ENCODE data around the gene CAP2.

Gene CAP2, protein sequence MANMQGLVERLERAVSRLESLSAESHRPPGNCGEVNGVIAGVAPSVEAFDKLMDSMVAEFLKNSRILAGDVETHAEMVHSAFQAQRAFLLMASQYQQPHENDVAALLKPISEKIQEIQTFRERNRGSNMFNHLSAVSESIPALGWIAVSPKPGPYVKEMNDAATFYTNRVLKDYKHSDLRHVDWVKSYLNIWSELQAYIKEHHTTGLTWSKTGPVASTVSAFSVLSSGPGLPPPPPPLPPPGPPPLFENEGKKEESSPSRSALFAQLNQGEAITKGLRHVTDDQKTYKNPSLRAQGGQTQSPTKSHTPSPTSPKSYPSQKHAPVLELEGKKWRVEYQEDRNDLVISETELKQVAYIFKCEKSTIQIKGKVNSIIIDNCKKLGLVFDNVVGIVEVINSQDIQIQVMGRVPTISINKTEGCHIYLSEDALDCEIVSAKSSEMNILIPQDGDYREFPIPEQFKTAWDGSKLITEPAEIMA

GRCh38 chr6:17392978-17393891 is at the start of gene CAP2:
CAP2 (plus strand) TSS chr6:17393595; CDS start chr6:17421556, 27,961 bp downstream.
- peak within 1 kb of the TSS; percentile 91 for H3K27ac ChIP-seq

DNA sequence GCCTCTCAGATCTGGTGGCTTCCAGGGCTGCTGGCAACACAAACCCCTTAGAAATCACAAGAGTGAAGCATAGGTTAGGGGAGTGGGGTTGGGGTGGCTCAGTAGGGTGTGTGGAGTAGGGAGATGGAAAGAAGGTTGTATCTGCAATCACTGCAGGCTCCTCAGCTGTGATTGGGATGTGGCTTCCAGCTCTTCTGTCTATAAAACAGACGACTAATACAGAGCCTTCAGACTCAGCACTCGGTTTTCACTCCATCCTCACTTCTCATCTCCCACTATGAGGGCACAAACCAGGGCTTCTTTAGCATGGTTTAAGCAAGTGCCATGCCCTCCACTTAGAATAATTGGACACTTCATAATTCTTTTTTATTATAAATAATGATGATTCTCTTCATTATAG is 46.4 kb upstream of the CAP2 start:
- TF ChIP-seq, protein P1, sequence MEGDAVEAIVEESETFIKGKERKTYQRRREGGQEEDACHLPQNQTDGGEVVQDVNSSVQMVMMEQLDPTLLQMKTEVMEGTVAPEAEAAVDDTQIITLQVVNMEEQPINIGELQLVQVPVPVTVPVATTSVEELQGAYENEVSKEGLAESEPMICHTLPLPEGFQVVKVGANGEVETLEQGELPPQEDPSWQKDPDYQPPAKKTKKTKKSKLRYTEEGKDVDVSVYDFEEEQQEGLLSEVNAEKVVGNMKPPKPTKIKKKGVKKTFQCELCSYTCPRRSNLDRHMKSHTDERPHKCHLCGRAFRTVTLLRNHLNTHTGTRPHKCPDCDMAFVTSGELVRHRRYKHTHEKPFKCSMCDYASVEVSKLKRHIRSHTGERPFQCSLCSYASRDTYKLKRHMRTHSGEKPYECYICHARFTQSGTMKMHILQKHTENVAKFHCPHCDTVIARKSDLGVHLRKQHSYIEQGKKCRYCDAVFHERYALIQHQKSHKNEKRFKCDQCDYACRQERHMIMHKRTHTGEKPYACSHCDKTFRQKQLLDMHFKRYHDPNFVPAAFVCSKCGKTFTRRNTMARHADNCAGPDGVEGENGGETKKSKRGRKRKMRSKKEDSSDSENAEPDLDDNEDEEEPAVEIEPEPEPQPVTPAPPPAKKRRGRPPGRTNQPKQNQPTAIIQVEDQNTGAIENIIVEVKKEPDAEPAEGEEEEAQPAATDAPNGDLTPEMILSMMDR (conservative IDR thresholded peaks at IDR 0.05) = no peak
- no peak for TF ChIP-seq ZFX (IDR thresholded peaks at IDR 0.05)
- H3K27ac ChIP-seq = no peak overlapping the region

More at GRCh38 chr6:17392978-17393891, at the start of gene CAP2:
- TF ChIP-seq ZFX (IDR thresholded peaks at IDR 0.05) = no peak
- TF ChIP-seq, protein P1 (conservative IDR thresholded peaks at IDR 0.05) = no peak

GRCh38 chr6:17349427-17349826 is 44.0 kb upstream of the CAP2 start:
- no peak overlapping the region for H3K27ac ChIP-seq
- TF ChIP-seq, protein P1 (conservative IDR thresholded peaks at IDR 0.05) = no peak
- TF ChIP-seq ZFX (IDR thresholded peaks at IDR 0.05) = no peak

DNA sequence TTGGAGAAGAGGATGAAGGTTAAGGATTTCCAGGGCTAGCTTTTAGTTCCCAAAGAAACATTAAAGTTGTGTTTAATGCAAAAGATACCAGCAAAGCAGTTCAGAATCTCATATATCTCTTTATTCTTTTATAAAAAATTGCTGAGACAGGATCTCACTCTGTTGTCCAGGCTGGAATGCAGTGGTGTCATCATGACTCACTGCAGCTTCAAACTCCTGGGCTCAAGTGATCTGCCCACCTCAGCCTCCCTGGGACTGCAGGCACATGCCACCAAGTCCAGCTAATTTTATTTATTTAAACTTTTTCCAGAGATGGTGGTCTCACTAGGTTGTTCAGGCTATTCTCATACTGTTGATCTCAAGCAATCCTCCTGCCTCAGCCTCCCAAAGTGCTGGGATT is 41.1 kb upstream of the CAP2 start:
- TF ChIP-seq, protein P1 (conservative IDR thresholded peaks at IDR 0.05) = no peak
- no peak for TF ChIP-seq ZFX (IDR thresholded peaks at IDR 0.05)
- no peak overlapping the region for H3K27ac ChIP-seq

GRCh38 chr6:17353440-17354175 is 39.8 kb upstream of the CAP2 start:
- TF ChIP-seq, protein P1 (conservative IDR thresholded peaks at IDR 0.05) = no peak
- H3K27ac ChIP-seq = no peak overlapping the region

DNA sequence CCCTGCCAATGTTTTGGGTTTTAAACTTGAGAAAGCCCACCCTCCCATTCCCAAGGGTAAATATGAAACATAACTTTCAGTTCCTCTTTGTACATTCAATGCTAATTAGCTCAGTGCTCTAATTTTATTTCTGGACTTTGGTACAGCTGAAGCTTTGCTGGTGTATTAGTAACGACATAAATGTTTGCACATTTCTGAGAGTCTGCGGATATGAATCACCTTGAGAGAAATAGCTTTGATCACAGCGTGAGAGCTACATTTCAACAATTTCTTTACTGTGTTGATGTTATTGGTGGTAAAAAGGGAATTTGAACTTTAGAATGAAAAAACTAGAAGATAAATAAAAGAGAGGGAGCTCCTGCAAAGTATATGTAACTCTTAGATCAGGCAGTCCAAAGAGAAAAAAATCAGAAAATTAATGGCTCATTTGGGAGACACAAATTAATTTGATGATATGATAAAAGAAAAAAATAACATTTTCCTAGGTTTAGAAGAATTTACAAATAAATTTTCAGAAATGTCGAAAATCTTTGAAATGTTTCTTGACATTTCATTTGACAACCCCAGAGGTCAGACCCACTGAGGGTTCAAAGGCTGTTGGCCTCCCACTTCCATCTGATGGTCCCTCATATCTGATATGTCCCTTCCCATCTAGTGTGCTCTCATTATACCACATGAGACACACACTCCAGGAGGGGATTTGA is 38.5 kb upstream of the CAP2 start:
- TF ChIP-seq, protein P1 (conservative IDR thresholded peaks at IDR 0.05) = no peak
- TF ChIP-seq ZFX (IDR thresholded peaks at IDR 0.05) = no peak
- no peak overlapping the region for H3K27ac ChIP-seq
